Measurements from ENCODE around the gene PRDM11.

PRDM11 gene

GRCh38 chr11:45162064-45162375 lies 15.6 kb downstream of the PRDM11 start:
- no peak overlapping the region for H3K27ac ChIP-seq (ENCODE audit: poor library complexity, severe bottlenecking)
- no peak for DNase-seq (ENCODE audit: low spot score)
- TF ChIP-seq CTCF (IDR thresholded peaks at IDR 0.05; ENCODE audit: poor library complexity, severe bottlenecking): no peak
- H3K36me3 ChIP-seq (ENCODE audit: low read depth): no peaks in the 10 kb centered on the region
- H3K4me3 ChIP-seq (ENCODE audit: severe bottlenecking): no peak overlapping the region
- no peaks in the 10 kb centered on the region for H3K9me3 ChIP-seq (ENCODE audit: severe bottlenecking)
- peaks cover 9% of the 10 kb centered on the region for H3K4me1 ChIP-seq (ENCODE audit: insufficient read depth, poor library complexity, severe bottlenecking)
- no peaks in the 10 kb centered on the region for H3K27me3 ChIP-seq (ENCODE audit: insufficient read depth, poor library complexity, severe bottlenecking)
- no peak for ATAC-seq (ENCODE audit: low read depth)

DNA sequence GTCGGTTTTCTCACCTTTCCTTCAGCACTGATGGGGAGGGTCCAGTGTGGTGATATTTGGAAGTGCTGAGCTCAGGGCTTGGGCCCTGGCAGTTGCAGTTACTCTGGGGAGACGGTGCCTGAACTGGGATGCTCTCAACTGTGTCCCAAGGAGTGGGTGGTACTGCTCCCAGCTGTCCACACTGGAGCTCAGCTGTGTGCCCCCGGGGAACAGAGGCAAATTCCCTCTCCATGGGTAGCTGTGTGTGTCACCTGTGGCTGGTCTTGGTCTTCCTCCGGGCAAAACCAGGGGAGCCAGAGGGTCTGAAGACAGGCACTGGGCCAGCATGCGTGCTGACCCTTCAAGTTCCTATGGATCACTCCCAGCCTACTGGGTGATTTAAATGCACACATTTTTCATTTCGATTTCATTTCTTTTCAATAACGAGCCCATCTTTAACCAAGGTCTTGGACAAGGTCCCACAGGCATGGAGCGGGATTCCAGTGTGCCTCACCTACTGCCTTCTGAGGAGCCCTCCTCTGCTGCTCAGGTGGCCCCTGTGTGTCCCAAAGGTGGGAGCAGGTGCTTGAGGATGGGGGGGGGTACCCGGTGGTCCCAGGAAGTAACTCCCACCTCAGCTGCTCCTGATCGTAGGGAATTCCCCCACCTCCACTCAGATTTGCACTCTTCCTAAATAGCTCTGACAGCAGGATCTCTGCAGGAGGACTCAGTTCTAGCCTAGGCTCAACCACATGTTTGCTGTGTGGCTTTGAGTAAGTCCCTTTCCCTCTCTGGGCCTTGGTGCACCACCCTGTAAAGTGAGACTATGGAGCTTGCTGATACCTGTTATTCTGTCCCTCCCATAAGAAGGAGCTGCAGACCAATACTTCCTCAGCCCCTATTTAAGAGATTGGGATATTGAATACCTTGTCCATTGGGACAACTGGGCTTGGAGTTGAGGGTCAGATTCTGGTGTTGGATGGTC lies 16.8 kb downstream of the PRDM11 start:
- H3K27ac ChIP-seq (ENCODE audit: poor library complexity, severe bottlenecking): no peak overlapping the region
- no peaks in the 10 kb centered on the region for H3K36me3 ChIP-seq (ENCODE audit: low read depth)
- H3K4me3 ChIP-seq (ENCODE audit: severe bottlenecking): no peak overlapping the region
- H3K4me1 ChIP-seq (ENCODE audit: insufficient read depth, poor library complexity, severe bottlenecking): peaks cover 2% of the 10 kb centered on the region
- ATAC-seq (ENCODE audit: low read depth): no peak
- no peak for TF ChIP-seq CTCF (IDR thresholded peaks at IDR 0.05; ENCODE audit: poor library complexity, severe bottlenecking)
- H3K9me3 ChIP-seq (ENCODE audit: severe bottlenecking): no peaks in the 10 kb centered on the region
- no peaks in the 10 kb centered on the region for H3K27me3 ChIP-seq (ENCODE audit: insufficient read depth, poor library complexity, severe bottlenecking)
- DNase-seq (ENCODE audit: low spot score): no peak

DNA sequence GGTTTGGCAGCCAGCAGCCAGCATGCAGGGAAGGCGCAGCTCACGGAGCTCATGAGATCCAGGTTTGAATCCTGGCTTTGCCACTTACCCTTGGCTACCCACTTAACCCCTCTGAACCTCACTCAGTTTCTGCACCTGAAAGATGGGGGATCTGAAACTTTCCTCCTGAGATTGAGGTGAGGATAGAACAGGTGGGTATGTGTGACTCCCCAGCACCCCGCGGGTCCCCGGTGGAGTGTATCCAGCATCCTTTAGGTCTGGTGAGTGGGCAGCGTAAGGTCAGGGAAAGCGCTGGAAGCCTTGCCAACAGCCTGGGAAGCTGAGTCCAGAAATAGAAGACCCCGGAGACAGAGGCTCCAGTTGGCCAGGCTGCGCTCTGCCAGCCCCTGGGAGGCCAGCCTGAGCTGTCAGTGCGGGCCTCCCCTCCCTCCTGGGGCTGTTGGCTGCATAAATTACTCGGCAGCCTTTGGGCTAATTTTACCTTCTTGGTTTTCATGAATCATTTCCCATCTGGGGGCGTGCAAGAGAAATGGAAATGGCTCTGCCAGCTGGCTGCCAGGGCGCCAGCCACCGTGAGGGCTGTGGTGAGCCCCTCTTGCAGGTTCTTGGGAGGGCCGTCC lies 17.6 kb downstream of the PRDM11 start:
- TF ChIP-seq CTCF (IDR thresholded peaks at IDR 0.05; ENCODE audit: poor library complexity, severe bottlenecking): no peak
- no peaks in the 10 kb centered on the region for H3K36me3 ChIP-seq (ENCODE audit: low read depth)
- DNase-seq (ENCODE audit: low spot score): no peak

DNA sequence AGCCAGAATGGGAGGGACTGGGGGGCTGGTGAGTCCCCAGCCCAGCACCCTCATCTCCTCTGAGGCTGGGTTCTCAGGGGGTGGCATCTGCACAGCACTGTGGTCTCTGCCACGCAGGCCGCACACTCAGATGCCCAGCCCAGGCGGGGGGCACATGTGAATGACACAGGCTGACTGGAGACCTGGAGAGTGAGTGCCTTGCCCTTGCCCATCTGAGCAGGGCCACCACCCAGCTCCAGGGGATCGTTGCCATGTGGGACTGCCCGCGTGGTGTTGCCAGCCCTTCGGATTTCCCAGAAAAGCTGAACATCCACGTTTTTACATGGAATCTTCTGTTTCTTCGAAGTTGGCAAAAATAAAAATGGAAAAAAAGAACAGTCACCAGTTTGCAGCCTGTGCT lies 18.9 kb downstream of the PRDM11 start:
- H3K4me1 ChIP-seq (ENCODE audit: insufficient read depth, poor library complexity, severe bottlenecking): no peaks in the 10 kb centered on the region
- TF ChIP-seq CTCF (IDR thresholded peaks at IDR 0.05; ENCODE audit: poor library complexity, severe bottlenecking): no peak
- no peaks in the 10 kb centered on the region for H3K27me3 ChIP-seq (ENCODE audit: insufficient read depth, poor library complexity, severe bottlenecking)
- H3K36me3 ChIP-seq (ENCODE audit: low read depth): no peaks in the 10 kb centered on the region
- H3K27ac ChIP-seq (ENCODE audit: poor library complexity, severe bottlenecking): no peak overlapping the region
- H3K4me3 ChIP-seq (ENCODE audit: severe bottlenecking): no peak overlapping the region
- DNase-seq (ENCODE audit: low spot score) (no peak), ATAC-seq (ENCODE audit: low read depth) (no peak)
- no peaks in the 10 kb centered on the region for H3K9me3 ChIP-seq (ENCODE audit: severe bottlenecking)

More for the DNA sequence above, 17.6 kb downstream of the PRDM11 start:
- no peak overlapping the region for H3K4me3 ChIP-seq (ENCODE audit: severe bottlenecking)
- H3K9me3 ChIP-seq (ENCODE audit: severe bottlenecking): no peaks in the 10 kb centered on the region
- no peaks in the 10 kb centered on the region for H3K4me1 ChIP-seq (ENCODE audit: insufficient read depth, poor library complexity, severe bottlenecking)
- ATAC-seq (ENCODE audit: low read depth): no peak
- no peak overlapping the region for H3K27ac ChIP-seq (ENCODE audit: poor library complexity, severe bottlenecking)
- no peaks in the 10 kb centered on the region for H3K27me3 ChIP-seq (ENCODE audit: insufficient read depth, poor library complexity, severe bottlenecking)

All from RWPE2 (cell line).